Measurements from ENCODE around the gene OR51B6.
"Not testable (repeated sequence)": the region's sequence is repeated elsewhere in the genome, so short reads cannot be mapped to it uniquely, and the experiment has no call there.

GRCh38 chr11:5337253-5337652, 14.1 kb upstream of the OR51B6 start:
- TF ChIP-seq RFX5 (IDR thresholded peaks at IDR 0.05); MAZ (IDR thresholded peaks at IDR 0.05; ENCODE audit: borderline replicate concordance, low read depth, low read length): not testable (repeated sequence)
- TF ChIP-seq, protein P1, sequence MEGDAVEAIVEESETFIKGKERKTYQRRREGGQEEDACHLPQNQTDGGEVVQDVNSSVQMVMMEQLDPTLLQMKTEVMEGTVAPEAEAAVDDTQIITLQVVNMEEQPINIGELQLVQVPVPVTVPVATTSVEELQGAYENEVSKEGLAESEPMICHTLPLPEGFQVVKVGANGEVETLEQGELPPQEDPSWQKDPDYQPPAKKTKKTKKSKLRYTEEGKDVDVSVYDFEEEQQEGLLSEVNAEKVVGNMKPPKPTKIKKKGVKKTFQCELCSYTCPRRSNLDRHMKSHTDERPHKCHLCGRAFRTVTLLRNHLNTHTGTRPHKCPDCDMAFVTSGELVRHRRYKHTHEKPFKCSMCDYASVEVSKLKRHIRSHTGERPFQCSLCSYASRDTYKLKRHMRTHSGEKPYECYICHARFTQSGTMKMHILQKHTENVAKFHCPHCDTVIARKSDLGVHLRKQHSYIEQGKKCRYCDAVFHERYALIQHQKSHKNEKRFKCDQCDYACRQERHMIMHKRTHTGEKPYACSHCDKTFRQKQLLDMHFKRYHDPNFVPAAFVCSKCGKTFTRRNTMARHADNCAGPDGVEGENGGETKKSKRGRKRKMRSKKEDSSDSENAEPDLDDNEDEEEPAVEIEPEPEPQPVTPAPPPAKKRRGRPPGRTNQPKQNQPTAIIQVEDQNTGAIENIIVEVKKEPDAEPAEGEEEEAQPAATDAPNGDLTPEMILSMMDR (IDR thresholded peaks at IDR 0.05) = not testable (repeated sequence)

All from A549 (cell line).